ENCODE data around the gene LTB4R2.
A peak's percentile ranks its signal among the peaks of the same experiment; 100 is the strongest.

LTB4R2 gene

DNA sequence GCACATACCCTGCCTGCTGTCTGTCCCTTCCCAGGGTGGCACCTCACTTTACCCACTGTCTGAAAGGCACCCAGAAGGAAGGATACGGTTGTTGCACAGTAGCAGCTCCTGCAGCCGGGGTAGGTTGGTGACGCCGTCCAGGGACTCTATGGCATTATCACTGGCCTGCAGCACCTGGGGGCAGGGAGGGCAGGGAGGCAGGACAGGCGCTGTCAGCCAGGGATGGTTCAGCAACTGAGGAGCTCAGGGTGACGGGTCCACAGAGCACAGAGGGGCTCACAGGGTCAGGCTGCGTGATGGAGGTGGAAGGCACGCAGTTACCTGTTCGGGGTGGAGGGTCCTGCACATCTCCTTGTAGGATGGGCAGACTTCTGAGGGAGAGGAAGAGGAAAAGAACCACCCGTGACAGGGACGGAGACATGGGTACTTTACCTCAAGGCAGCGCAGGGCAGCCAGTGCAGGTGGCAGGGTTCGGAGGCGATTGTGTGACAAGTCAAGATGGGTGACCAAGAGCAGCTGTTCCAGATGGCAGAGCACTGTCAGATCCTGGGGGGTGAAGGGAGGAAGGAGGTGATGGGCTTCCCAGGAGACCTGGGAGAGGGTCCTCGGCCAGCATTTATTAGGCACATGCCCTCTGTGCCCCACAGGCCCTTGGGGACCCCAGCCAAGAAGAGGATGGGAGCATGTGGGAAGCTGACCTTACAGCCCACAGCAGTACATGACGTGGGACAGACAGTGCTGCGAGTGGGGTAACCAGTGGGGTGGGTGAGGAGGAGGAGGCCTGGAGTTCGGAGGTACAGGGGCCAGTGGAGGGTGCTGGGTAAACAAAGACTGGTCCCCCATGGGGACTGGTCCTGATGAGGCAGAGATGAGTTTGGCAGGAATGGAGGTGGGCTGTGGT, 43.3 kb upstream of the LTB4R2 start:
- WGBS, 2 donors (ENCODE audit: extremely low coverage in 2 of 2, insufficient read length in 2 of 2, insufficient replicate concordance in 1 of 2): no CpG with 5 or more reads among the region's 18 CpGs
- H3K79me1 ChIP-seq (ENCODE audit: low read depth, low read length): no peaks in the 10 kb centered on the region
- no peak overlapping the region for H3K4me3 ChIP-seq (ENCODE audit: low read length in 2 of 2)
- H3K27me3 ChIP-seq (ENCODE audit: control insufficient read depth in 3 of 3, insufficient read depth in 3 of 3, low read depth in 1 of 3, low read length in 3 of 3): no peaks in the 10 kb centered on the region
- H3K14ac ChIP-seq (ENCODE audit: low read length): no peak overlapping the region
- H3K27ac ChIP-seq (replicated peaks; ENCODE audit: low read length): no peak overlapping the region
- peaks cover 0 to under 1% of the 10 kb centered on the region in 2 donors for H3K9me3 ChIP-seq (replicated peaks in 1 of 2; ENCODE audit: control insufficient read depth in 2 of 2, insufficient read depth in 1 of 2, low read depth in 1 of 2, low read length in 2 of 2)
- H2BK120ac ChIP-seq (ENCODE audit: low read depth, low read length): no peak overlapping the region
- H3K4me2 ChIP-seq (ENCODE audit: insufficient read depth, low read length, poor library complexity, severe bottlenecking): no peak overlapping the region
- peak overlapping the region; percentile 19 for H4K8ac ChIP-seq (ENCODE audit: low read depth, low read length)
- H2BK15ac ChIP-seq (ENCODE audit: low read length): no peak overlapping the region
- H4K91ac ChIP-seq (ENCODE audit: low read depth, low read length, poor library complexity): no peak overlapping the region
- no peak for DNase-seq (ENCODE audit: low spot score)
- peak overlapping the region; percentile 10 for H3K23ac ChIP-seq (ENCODE audit: low read depth, low read length, poor library complexity)
- peak overlapping the region; percentile 67 for H3K9ac ChIP-seq (ENCODE audit: low read depth, low read length, poor library complexity)
- no peak overlapping the region for H2AK5ac ChIP-seq (ENCODE audit: low read depth, low read length)
- H3K36me3 ChIP-seq (replicated peaks in 1 of 2; ENCODE audit: control insufficient read depth in 2 of 2, insufficient read depth in 2 of 2, low read length in 2 of 2): peaks cover 7 to 13% of the 10 kb centered on the region in 2 donors
- H2BK5ac ChIP-seq (ENCODE audit: low read length): no peak overlapping the region
- H3K18ac ChIP-seq (ENCODE audit: low read length): no peak overlapping the region
- H3K4me1 ChIP-seq (ENCODE audit: control insufficient read depth in 2 of 2, insufficient read depth in 1 of 2, low read depth in 1 of 2, low read length in 2 of 2): peaks cover 0 to 3% of the 10 kb centered on the region in 2 donors
- H2AFZ ChIP-seq (ENCODE audit: low read length): no peak overlapping the region
- no peak overlapping the region for H3K4ac ChIP-seq (ENCODE audit: low read length)
- H2BK12ac ChIP-seq (ENCODE audit: low read length): no peak overlapping the region

DNA sequence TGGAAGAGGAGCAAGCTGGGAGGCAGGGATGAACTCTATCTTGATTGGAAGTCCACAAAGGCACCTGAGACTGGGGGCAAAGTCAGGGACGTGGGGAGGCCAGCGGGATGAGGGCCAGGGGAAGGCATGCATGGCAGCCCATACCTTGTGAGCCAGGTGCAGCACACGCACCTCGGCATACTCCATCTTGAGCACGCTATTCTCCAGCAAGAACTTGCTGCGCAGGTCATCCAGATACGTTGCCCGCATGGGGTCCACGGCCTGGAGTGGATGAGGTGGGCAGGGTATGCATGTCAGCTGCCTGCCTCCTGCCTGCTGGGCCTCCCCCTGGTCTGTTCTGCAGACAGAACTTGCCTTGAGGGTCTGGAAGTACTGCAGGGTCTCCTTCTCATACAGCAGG, 42.4 kb upstream of the LTB4R2 start:
- H2BK15ac ChIP-seq (ENCODE audit: low read length): no peak overlapping the region
- no peak overlapping the region for H3K18ac ChIP-seq (ENCODE audit: low read length)
- no peak overlapping the region for H3K23ac ChIP-seq (ENCODE audit: low read depth, low read length, poor library complexity)
- no peak overlapping the region for H4K91ac ChIP-seq (ENCODE audit: low read depth, low read length, poor library complexity)
- H2AFZ ChIP-seq (ENCODE audit: low read length): no peak overlapping the region
- peak overlapping the region; percentile 30 for H3K9ac ChIP-seq (ENCODE audit: low read depth, low read length, poor library complexity)
- H3K14ac ChIP-seq (ENCODE audit: low read length): no peak overlapping the region
- H2BK12ac ChIP-seq (ENCODE audit: low read length): peak overlapping the region; percentile 91
- peak overlapping the region in 1 of 2 donors; percentile 21 for H3K4me3 ChIP-seq (ENCODE audit: low read length in 2 of 2)
- H3K36me3 ChIP-seq (replicated peaks in 1 of 2; ENCODE audit: control insufficient read depth in 2 of 2, insufficient read depth in 2 of 2, low read length in 2 of 2): peaks cover 7 to 14% of the 10 kb centered on the region in 2 donors
- no peak overlapping the region for H3K27ac ChIP-seq (replicated peaks; ENCODE audit: low read length)
- no peak overlapping the region for H3K4ac ChIP-seq (ENCODE audit: low read length)
- peaks cover 4 to 6% of the 10 kb centered on the region in 2 donors for H3K4me1 ChIP-seq (ENCODE audit: control insufficient read depth in 2 of 2, insufficient read depth in 1 of 2, low read depth in 1 of 2, low read length in 2 of 2)
- H3K79me1 ChIP-seq (ENCODE audit: low read depth, low read length): no peaks in the 10 kb centered on the region
- DNase-seq (ENCODE audit: low spot score): no peak
- no peak overlapping the region for H2BK120ac ChIP-seq (ENCODE audit: low read depth, low read length)
- no peak overlapping the region for H3K4me2 ChIP-seq (ENCODE audit: insufficient read depth, low read length, poor library complexity, severe bottlenecking)
- no peak overlapping the region for H4K8ac ChIP-seq (ENCODE audit: low read depth, low read length)
- H3K27me3 ChIP-seq (ENCODE audit: control insufficient read depth in 3 of 3, insufficient read depth in 3 of 3, low read depth in 1 of 3, low read length in 3 of 3): no peaks in the 10 kb centered on the region
- H2AK5ac ChIP-seq (ENCODE audit: low read depth, low read length): no peak overlapping the region
- H2BK5ac ChIP-seq (ENCODE audit: low read length): no peak overlapping the region
- peaks cover 0 to 1% of the 10 kb centered on the region in 2 donors for H3K9me3 ChIP-seq (replicated peaks in 1 of 2; ENCODE audit: control insufficient read depth in 2 of 2, insufficient read depth in 1 of 2, low read depth in 1 of 2, low read length in 2 of 2)
- no CpG with 5 or more reads among the region's 9 CpGs for WGBS, 2 donors (ENCODE audit: extremely low coverage in 2 of 2, insufficient read length in 2 of 2, insufficient replicate concordance in 1 of 2)

DNA sequence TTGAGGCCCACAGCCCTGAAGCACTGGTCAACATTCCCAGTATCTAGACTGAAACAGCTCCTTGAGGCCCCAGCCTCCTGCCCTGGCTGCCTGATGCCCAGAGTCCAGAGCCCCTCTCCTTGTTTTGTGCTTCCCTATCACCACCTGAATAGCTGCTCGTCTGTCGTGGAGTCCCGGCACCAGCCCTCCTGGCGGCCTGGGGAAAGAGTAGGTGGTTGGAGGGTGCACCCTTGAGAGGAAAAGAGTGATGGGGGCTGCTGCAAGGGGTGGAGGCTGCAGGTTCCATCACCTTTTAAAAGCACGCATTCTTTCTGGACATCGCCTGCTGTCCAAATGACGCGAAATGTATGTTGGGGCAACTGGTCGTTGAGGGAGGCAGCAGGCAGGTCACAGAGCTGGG, 41.7 kb upstream of the LTB4R2 start:
- no peak overlapping the region for H3K4ac ChIP-seq (ENCODE audit: low read length)
- no peak overlapping the region for H3K4me2 ChIP-seq (ENCODE audit: insufficient read depth, low read length, poor library complexity, severe bottlenecking)
- no peak overlapping the region for H3K23ac ChIP-seq (ENCODE audit: low read depth, low read length, poor library complexity)
- H4K91ac ChIP-seq (ENCODE audit: low read depth, low read length, poor library complexity): no peak overlapping the region
- no peaks in the 10 kb centered on the region for H3K27me3 ChIP-seq (ENCODE audit: control insufficient read depth in 3 of 3, insufficient read depth in 3 of 3, low read depth in 1 of 3, low read length in 3 of 3)
- H3K9ac ChIP-seq (ENCODE audit: low read depth, low read length, poor library complexity): no peak overlapping the region
- H4K8ac ChIP-seq (ENCODE audit: low read depth, low read length): no peak overlapping the region
- H3K14ac ChIP-seq (ENCODE audit: low read length): no peak overlapping the region
- peaks cover 7 to 17% of the 10 kb centered on the region in 2 donors for H3K36me3 ChIP-seq (replicated peaks in 1 of 2; ENCODE audit: control insufficient read depth in 2 of 2, insufficient read depth in 2 of 2, low read length in 2 of 2)
- no CpG with 5 or more reads among the region's 9 CpGs for WGBS, 2 donors (ENCODE audit: extremely low coverage in 2 of 2, insufficient read length in 2 of 2, insufficient replicate concordance in 1 of 2)
- no peak overlapping the region for H2BK120ac ChIP-seq (ENCODE audit: low read depth, low read length)
- H2BK15ac ChIP-seq (ENCODE audit: low read length): no peak overlapping the region
- H3K18ac ChIP-seq (ENCODE audit: low read length): no peak overlapping the region
- no peaks in the 10 kb centered on the region for H3K79me1 ChIP-seq (ENCODE audit: low read depth, low read length)
- peaks cover 4 to 6% of the 10 kb centered on the region in 2 donors for H3K4me1 ChIP-seq (ENCODE audit: control insufficient read depth in 2 of 2, insufficient read depth in 1 of 2, low read depth in 1 of 2, low read length in 2 of 2)
- H3K27ac ChIP-seq (replicated peaks; ENCODE audit: low read length): no peak overlapping the region
- DNase-seq (ENCODE audit: low spot score): no peak
- no peak overlapping the region for H3K4me3 ChIP-seq (ENCODE audit: low read length in 2 of 2)
- H2AK5ac ChIP-seq (ENCODE audit: low read depth, low read length): no peak overlapping the region
- H2BK5ac ChIP-seq (ENCODE audit: low read length): no peak overlapping the region
- peaks cover 0 to 1% of the 10 kb centered on the region in 2 donors for H3K9me3 ChIP-seq (replicated peaks in 1 of 2; ENCODE audit: control insufficient read depth in 2 of 2, insufficient read depth in 1 of 2, low read depth in 1 of 2, low read length in 2 of 2)
- no peak overlapping the region for H2AFZ ChIP-seq (ENCODE audit: low read length)
- no peak overlapping the region for H2BK12ac ChIP-seq (ENCODE audit: low read length)

DNA sequence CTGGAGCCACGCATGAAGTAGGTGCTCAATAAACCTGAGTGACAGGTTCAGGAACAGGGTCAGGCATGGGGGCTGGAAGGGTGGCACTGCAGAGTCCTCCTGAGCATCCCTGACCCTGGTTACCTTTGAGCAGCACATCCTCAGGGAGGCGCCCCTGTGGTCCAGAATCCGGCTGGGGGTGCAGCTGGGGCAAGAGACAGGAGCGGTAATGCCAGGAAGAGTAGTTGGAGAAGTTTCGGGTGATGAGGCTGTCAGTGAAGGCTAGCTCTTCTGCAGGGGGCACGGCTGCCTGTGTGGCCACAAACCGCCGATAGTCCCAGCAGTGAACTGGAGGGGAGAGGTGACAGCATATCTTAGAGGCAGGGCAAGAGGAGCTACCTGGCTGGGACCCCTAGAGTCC, 40.6 kb upstream of the LTB4R2 start:
- Histone ChIP-seq H2BK120ac (ENCODE audit: low read depth, low read length) (no peak overlapping the region), H3K27ac (replicated peaks; ENCODE audit: low read length) (no peak overlapping the region), H3K4ac (ENCODE audit: low read length) (no peak overlapping the region), H3K79me1 (ENCODE audit: low read depth, low read length) (no peaks in the 10 kb centered on the region), H3K9ac (ENCODE audit: low read depth, low read length, poor library complexity) (no peak overlapping the region), H2BK5ac (ENCODE audit: low read length) (no peak overlapping the region), H3K4me3 (ENCODE audit: low read length in 2 of 2) (no peak overlapping the region), H4K91ac (ENCODE audit: low read depth, low read length, poor library complexity) (no peak overlapping the region), H2BK15ac (ENCODE audit: low read length) (no peak overlapping the region), H3K36me3 (replicated peaks in 1 of 2; ENCODE audit: control insufficient read depth in 2 of 2, insufficient read depth in 2 of 2, low read length in 2 of 2) (peaks cover 7 to 17% of the 10 kb centered on the region in 2 donors), H3K18ac (ENCODE audit: low read length) (no peak overlapping the region), H4K8ac (ENCODE audit: low read depth, low read length) (no peak overlapping the region), H2BK12ac (ENCODE audit: low read length) (no peak overlapping the region), H3K4me2 (ENCODE audit: insufficient read depth, low read length, poor library complexity, severe bottlenecking) (no peak overlapping the region), H3K27me3 (ENCODE audit: control insufficient read depth in 3 of 3, insufficient read depth in 3 of 3, low read depth in 1 of 3, low read length in 3 of 3) (no peaks in the 10 kb centered on the region), H2AFZ (ENCODE audit: low read length) (no peak overlapping the region), H3K9me3 (replicated peaks in 1 of 2; ENCODE audit: control insufficient read depth in 2 of 2, insufficient read depth in 1 of 2, low read depth in 1 of 2, low read length in 2 of 2) (peaks cover 0 to 1% of the 10 kb centered on the region in 2 donors), H2AK5ac (ENCODE audit: low read depth, low read length) (peak overlapping the region; percentile 5), H3K4me1 (ENCODE audit: control insufficient read depth in 2 of 2, insufficient read depth in 1 of 2, low read depth in 1 of 2, low read length in 2 of 2) (peaks cover 4 to 6% of the 10 kb centered on the region in 2 donors), H3K23ac (ENCODE audit: low read depth, low read length, poor library complexity) (no peak overlapping the region), H3K14ac (ENCODE audit: low read length) (no peak overlapping the region)
- no CpG with 5 or more reads among the region's 8 CpGs for WGBS, 2 donors (ENCODE audit: extremely low coverage in 2 of 2, insufficient read length in 2 of 2, insufficient replicate concordance in 1 of 2)
- no peak for DNase-seq (ENCODE audit: low spot score)
